Prostate gland (tissue), 2 donors: ENCODE measurements around the gene HOXD13.

Experiments
- POLR2A ChIP-seq: fragments of 450-650 bp; IDR thresholded peaks from one replicate; pipeline ENCODE4 v1.6.1; 2016; ENCODE audit warnings: antibody characterized with exemption, mild to moderate bottlenecking
- TF ChIP-seq, protein P1 (sequence below), 4 experiments: fragments of 200-600 bp in 2 of 4; fragments of 450-650 bp in 2 of 4; sonication (generic) in 2 of 4; IDR thresholded peaks; 1 replicate in 3 of 4; 2 replicates in 1 of 4; pipeline ENCODE4 v1.5.1; 2016 to 2019; ENCODE audit warnings: antibody characterized with exemption in 4 of 4, mild to moderate bottlenecking in 2 of 4, moderate library complexity in 2 of 4

DNA sequence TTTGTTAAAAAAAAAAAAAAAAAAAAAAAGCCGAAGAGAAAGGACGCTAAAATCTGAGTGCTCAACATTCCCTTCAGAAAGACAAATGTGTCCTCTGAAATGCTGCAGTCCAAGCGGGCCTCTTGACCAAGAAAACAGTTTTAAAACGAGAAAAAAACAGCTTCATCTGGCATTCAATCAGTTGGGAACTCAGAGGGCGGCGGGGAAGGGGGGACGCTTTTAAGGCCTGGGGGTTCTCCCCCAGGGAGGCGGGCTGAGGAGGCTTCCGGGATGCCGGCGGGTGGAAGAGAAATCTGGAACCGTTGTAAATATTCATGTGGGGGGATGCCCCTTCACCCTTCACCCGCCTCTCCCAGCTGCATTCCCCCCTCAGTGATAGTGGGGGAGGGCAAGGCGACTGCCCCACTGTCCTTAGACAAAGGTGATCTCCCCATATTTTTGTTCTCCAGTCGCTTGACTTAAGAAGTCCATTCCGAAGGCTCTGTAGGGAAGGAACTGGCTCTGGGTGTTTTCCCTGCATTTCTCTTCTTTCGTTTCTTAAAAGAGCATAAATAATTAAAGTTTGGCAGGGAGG lies 11.3 kb downstream of the HOXD13 start:
- TF ChIP-seq, protein P1, sequence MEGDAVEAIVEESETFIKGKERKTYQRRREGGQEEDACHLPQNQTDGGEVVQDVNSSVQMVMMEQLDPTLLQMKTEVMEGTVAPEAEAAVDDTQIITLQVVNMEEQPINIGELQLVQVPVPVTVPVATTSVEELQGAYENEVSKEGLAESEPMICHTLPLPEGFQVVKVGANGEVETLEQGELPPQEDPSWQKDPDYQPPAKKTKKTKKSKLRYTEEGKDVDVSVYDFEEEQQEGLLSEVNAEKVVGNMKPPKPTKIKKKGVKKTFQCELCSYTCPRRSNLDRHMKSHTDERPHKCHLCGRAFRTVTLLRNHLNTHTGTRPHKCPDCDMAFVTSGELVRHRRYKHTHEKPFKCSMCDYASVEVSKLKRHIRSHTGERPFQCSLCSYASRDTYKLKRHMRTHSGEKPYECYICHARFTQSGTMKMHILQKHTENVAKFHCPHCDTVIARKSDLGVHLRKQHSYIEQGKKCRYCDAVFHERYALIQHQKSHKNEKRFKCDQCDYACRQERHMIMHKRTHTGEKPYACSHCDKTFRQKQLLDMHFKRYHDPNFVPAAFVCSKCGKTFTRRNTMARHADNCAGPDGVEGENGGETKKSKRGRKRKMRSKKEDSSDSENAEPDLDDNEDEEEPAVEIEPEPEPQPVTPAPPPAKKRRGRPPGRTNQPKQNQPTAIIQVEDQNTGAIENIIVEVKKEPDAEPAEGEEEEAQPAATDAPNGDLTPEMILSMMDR (IDR thresholded peaks at IDR 0.05), result no peak
- TF ChIP-seq POLR2A, result no peak
